ENCODE results near the gene ALG2.

DNA sequence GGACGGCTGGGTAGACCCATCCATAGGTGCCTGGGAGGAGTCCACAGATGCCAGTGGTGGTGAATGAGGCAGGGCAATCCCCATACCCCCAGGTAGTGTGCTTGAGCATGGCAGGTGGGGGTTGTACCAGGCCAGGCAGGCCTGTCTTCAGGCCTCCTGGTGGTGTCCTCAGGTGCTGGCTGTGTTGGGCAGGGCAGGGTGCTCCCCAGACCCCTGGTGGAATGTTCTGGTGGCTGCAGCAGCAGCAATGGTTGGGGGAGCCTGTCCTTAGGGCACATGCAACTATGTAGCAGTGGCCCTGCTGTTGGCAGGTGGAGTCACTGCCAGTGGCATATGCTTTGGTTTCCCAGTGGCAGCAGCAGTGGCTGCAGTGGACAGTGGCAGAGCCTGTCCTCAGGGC, 10.0 kb downstream of the ALG2 start:
- no peak for TF ChIP-seq POLR2A (IDR thresholded peaks at IDR 0.05)
- TF ChIP-seq, protein P1, sequence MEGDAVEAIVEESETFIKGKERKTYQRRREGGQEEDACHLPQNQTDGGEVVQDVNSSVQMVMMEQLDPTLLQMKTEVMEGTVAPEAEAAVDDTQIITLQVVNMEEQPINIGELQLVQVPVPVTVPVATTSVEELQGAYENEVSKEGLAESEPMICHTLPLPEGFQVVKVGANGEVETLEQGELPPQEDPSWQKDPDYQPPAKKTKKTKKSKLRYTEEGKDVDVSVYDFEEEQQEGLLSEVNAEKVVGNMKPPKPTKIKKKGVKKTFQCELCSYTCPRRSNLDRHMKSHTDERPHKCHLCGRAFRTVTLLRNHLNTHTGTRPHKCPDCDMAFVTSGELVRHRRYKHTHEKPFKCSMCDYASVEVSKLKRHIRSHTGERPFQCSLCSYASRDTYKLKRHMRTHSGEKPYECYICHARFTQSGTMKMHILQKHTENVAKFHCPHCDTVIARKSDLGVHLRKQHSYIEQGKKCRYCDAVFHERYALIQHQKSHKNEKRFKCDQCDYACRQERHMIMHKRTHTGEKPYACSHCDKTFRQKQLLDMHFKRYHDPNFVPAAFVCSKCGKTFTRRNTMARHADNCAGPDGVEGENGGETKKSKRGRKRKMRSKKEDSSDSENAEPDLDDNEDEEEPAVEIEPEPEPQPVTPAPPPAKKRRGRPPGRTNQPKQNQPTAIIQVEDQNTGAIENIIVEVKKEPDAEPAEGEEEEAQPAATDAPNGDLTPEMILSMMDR (IDR thresholded peaks at IDR 0.05) = no peak
